ENCODE measurements around the gene ERMAP. TPM values are rescaled to one million over a fixed set of nuclear protein-coding genes. Genes with fewer than 3 reads are reported as not detected.

ERMAP gene
- total RNA-seq, 1 donor, result 21.7 TPM

DNA sequence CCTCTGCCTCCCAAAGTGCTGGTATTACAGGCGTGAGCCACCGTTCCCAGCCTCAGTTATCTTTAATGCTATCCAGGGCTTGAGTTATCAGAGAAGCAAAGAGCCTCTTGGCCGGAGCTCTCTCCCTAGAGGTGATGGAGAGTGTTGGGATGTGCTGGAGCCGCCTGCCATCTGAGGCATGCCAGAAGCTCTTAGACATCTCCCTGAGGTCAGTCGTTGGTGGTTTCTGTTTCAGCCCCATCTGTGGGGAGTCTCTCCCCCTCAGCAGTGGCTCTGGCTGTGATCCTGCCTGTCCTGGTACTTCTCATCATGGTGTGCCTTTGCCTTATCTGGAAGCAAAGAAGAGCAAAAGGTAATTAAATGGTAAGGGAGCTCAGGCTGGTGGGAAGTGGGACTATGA, 17.9 kb downstream of the ERMAP start:
- H3K27ac ChIP-seq (ENCODE audit: low read depth, low read length), result no peak overlapping the region
- peaks cover 9% of the 10 kb centered on the region for H3K36me3 ChIP-seq (ENCODE audit: insufficient read depth, low read length)
- H3K4me1 ChIP-seq (ENCODE audit: insufficient read depth, low read length), result no peaks in the 10 kb centered on the region
- no peak overlapping the region for H3K4me3 ChIP-seq (ENCODE audit: insufficient read depth, low read length)
- no peaks in the 10 kb centered on the region for H4K20me1 ChIP-seq (ENCODE audit: insufficient read depth, low read length)
- H3K9me3 ChIP-seq (ENCODE audit: low read depth, low read length), result no peaks in the 10 kb centered on the region
- no peaks in the 10 kb centered on the region for H3K27me3 ChIP-seq (ENCODE audit: insufficient read depth, low read length)
- TF ChIP-seq, protein P1, sequence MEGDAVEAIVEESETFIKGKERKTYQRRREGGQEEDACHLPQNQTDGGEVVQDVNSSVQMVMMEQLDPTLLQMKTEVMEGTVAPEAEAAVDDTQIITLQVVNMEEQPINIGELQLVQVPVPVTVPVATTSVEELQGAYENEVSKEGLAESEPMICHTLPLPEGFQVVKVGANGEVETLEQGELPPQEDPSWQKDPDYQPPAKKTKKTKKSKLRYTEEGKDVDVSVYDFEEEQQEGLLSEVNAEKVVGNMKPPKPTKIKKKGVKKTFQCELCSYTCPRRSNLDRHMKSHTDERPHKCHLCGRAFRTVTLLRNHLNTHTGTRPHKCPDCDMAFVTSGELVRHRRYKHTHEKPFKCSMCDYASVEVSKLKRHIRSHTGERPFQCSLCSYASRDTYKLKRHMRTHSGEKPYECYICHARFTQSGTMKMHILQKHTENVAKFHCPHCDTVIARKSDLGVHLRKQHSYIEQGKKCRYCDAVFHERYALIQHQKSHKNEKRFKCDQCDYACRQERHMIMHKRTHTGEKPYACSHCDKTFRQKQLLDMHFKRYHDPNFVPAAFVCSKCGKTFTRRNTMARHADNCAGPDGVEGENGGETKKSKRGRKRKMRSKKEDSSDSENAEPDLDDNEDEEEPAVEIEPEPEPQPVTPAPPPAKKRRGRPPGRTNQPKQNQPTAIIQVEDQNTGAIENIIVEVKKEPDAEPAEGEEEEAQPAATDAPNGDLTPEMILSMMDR (IDR thresholded peaks at IDR 0.05; ENCODE audit: extremely low read depth, low read depth, low read length), result no peak
- no peak overlapping the region for H2AFZ ChIP-seq (ENCODE audit: low read length)
- DNase-seq (ENCODE audit: insufficient read length, low spot score, missing footprints), result no peak
- H3K4me2 ChIP-seq (ENCODE audit: insufficient read depth, low read length), result no peak overlapping the region
- no peaks in the 10 kb centered on the region for H3K79me2 ChIP-seq (ENCODE audit: insufficient read depth, low read length)

DNA sequence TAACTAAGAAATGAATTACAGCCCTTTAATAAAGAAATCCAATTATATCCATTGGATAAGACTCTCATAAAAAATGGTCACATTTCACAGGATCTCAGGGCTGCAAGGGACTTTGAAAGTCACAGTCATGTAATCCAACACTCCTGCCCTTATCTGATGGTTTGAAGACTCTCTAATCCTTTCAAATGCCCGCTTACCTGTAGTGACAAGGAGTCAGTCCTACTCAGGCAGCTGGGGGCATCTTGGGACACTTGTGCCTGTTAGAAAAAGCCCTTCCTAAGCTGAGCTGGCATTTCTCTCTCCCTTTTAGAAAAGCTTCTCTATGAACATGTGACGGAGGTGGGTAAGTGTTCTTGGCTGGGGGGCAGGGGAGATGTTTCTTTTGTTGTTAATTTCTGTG, 18.5 kb downstream of the ERMAP start:
- Histone ChIP-seq H3K36me3 (ENCODE audit: insufficient read depth, low read length) (peaks cover 9% of the 10 kb centered on the region), H3K4me3 (ENCODE audit: insufficient read depth, low read length) (no peak overlapping the region), H3K9me3 (ENCODE audit: low read depth, low read length) (no peaks in the 10 kb centered on the region), H3K27me3 (ENCODE audit: insufficient read depth, low read length) (no peaks in the 10 kb centered on the region), H3K4me1 (ENCODE audit: insufficient read depth, low read length) (no peaks in the 10 kb centered on the region), H2AFZ (ENCODE audit: low read length) (no peak overlapping the region), H3K27ac (ENCODE audit: low read depth, low read length) (no peak overlapping the region), H4K20me1 (ENCODE audit: insufficient read depth, low read length) (no peaks in the 10 kb centered on the region), H3K79me2 (ENCODE audit: insufficient read depth, low read length) (no peaks in the 10 kb centered on the region), H3K4me2 (ENCODE audit: insufficient read depth, low read length) (no peak overlapping the region)
- DNase-seq (ENCODE audit: insufficient read length, low spot score, missing footprints), result no peak
- TF ChIP-seq, protein P1 (IDR thresholded peaks at IDR 0.05; ENCODE audit: extremely low read depth, low read depth, low read length), result no peak

DNA sequence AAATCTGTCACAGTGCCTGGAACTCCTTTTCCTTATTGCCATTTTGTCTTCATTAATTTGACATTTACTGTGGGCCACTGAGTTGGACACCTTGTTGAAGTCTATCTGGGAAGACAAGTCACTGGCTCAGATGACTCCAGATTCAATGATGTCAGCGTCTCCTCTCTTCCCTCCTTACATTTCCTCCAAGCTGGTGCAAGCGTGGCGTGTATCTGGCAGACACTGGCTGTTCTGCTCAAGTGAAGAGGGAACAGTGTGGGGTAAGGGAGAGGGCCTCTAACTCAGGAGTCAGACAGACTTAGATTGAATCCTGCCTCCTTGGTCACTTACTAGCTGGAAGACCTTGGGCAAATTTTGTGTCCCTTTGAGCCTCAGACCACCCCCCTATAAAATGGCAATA, 20.8 kb downstream of the ERMAP start:
- no peak for DNase-seq (ENCODE audit: insufficient read length, low spot score, missing footprints)
- Histone ChIP-seq H3K79me2 (ENCODE audit: insufficient read depth, low read length) (no peaks in the 10 kb centered on the region), H2AFZ (ENCODE audit: low read length) (no peak overlapping the region), H3K4me3 (ENCODE audit: insufficient read depth, low read length) (no peak overlapping the region), H4K20me1 (ENCODE audit: insufficient read depth, low read length) (no peaks in the 10 kb centered on the region), H3K27ac (ENCODE audit: low read depth, low read length) (no peak overlapping the region), H3K9me3 (ENCODE audit: low read depth, low read length) (no peaks in the 10 kb centered on the region), H3K27me3 (ENCODE audit: insufficient read depth, low read length) (no peaks in the 10 kb centered on the region), H3K4me1 (ENCODE audit: insufficient read depth, low read length) (no peaks in the 10 kb centered on the region), H3K4me2 (ENCODE audit: insufficient read depth, low read length) (no peak overlapping the region), H3K36me3 (ENCODE audit: insufficient read depth, low read length) (peaks cover 12% of the 10 kb centered on the region)
- TF ChIP-seq, protein P1 (IDR thresholded peaks at IDR 0.05; ENCODE audit: extremely low read depth, low read depth, low read length), result no peak

DNA sequence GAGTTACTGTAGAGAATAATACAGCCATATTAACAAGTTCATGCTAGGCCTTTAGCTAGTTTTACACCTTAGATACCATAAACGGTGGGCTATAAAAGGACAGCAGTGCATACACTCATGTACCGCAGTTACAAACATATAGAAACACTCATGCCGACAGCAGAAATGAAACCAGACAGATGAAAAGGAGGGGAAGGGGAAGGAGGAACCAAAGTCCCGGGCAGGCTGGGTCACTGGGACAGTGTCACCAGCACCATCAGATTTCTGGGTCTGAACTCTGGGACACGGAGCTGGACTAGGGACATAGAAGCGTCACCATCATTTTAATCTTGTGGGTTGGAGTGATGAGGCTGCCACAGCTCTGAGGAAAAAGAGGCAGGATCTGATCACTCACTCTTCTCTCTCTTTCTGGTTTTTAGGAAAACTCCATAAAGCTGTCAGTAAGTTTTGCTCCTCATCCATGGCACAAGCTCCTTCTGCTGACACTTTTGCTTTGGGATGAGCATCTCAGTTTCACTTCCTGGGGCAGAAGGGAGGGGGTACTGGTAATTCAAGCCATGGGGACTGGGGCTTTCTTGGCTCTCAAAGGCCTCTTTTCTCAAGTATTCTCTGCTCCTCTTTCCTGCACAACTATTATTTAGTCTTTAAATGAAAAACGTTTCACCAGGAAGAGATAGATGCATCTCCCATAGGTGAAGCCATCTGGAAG, 21.7 kb downstream of the ERMAP start:
- H3K36me3 ChIP-seq (ENCODE audit: insufficient read depth, low read length), result peaks cover 15% of the 10 kb centered on the region
- TF ChIP-seq, protein P1 (IDR thresholded peaks at IDR 0.05; ENCODE audit: extremely low read depth, low read depth, low read length), result no peak
- H3K27me3 ChIP-seq (ENCODE audit: insufficient read depth, low read length), result no peaks in the 10 kb centered on the region
- no peak overlapping the region for H3K4me2 ChIP-seq (ENCODE audit: insufficient read depth, low read length)
- no peaks in the 10 kb centered on the region for H3K79me2 ChIP-seq (ENCODE audit: insufficient read depth, low read length)
- no peak overlapping the region for H2AFZ ChIP-seq (ENCODE audit: low read length)
- no peaks in the 10 kb centered on the region for H3K4me1 ChIP-seq (ENCODE audit: insufficient read depth, low read length)
- H3K4me3 ChIP-seq (ENCODE audit: insufficient read depth, low read length), result no peak overlapping the region
- DNase-seq (ENCODE audit: insufficient read length, low spot score, missing footprints), result no peak
- no peaks in the 10 kb centered on the region for H4K20me1 ChIP-seq (ENCODE audit: insufficient read depth, low read length)
- no peak overlapping the region for H3K27ac ChIP-seq (ENCODE audit: low read depth, low read length)
- H3K9me3 ChIP-seq (ENCODE audit: low read depth, low read length), result no peaks in the 10 kb centered on the region

Data from osteoblast (primary cell).